ENCODE data around the gene ARF6. TPM values are rescaled to one million over a fixed set of nuclear protein-coding genes. Genes with fewer than 3 reads are reported as not detected.

The ARF6 gene
- total RNA-seq, 1 donor from 2014 or later: 24.4 TPM

GRCh38 chr14:49862089-49862673, 30.7 kb upstream of the ARF6 start:
- H3K36me3 ChIP-seq: no peaks in the 10 kb centered on the region
- TF ChIP-seq CTCF (IDR thresholded peaks at IDR 0.05; ENCODE audit: borderline replicate concordance): peak; percentile 100
- peaks cover 39% of the 10 kb centered on the region for H3K4me1 ChIP-seq
- DNase-seq: peak; percentile 81
- peak overlapping the region; percentile 81 for H3K4me3 ChIP-seq
- intact Hi-C loops (cut with micrococcal nuclease): loop anchor here (10.0 kb wide), 1 partner anchor 243 kb away; no protein-coding TSS in a partner anchor
- H3K9me3 ChIP-seq (replicated peaks): no peaks in the 10 kb centered on the region
- no peaks in the 10 kb centered on the region for H3K27me3 ChIP-seq (ENCODE audit: low read depth)
- peak overlapping the region; percentile 99 for H3K27ac ChIP-seq (replicated peaks)

- H3K27me3 ChIP-seq (ENCODE audit: low read depth): no peaks in the 10 kb centered on the region
- intact Hi-C loops (cut with micrococcal nuclease): loop anchor here (10.0 kb wide), 1 partner anchor 241 kb away; no protein-coding TSS in a partner anchor
- peak overlapping the region; percentile 81 for H3K4me3 ChIP-seq
- H3K36me3 ChIP-seq: no peaks in the 10 kb centered on the region
- TF ChIP-seq CTCF (IDR thresholded peaks at IDR 0.05; ENCODE audit: borderline replicate concordance): no peak
- DNase-seq: no peak
- H3K4me1 ChIP-seq: peaks cover 48% of the 10 kb centered on the region
- H3K27ac ChIP-seq (replicated peaks): peak overlapping the region; percentile 99
- H3K9me3 ChIP-seq (replicated peaks): no peaks in the 10 kb centered on the region
Observed at GRCh38 chr14:49863487-49864281, 29.2 kb upstream of the ARF6 start.

- Histone ChIP-seq H3K36me3 (no peaks in the 10 kb centered on the region), H3K9me3 (replicated peaks) (no peaks in the 10 kb centered on the region), H3K27me3 (ENCODE audit: low read depth) (no peaks in the 10 kb centered on the region), H3K4me1 (peaks cover 53% of the 10 kb centered on the region), H3K4me3 (no peak overlapping the region), H3K27ac (replicated peaks) (peak overlapping the region; percentile 21)
- TF ChIP-seq CTCF (IDR thresholded peaks at IDR 0.05; ENCODE audit: borderline replicate concordance): peak; percentile 89
- peak; percentile 80 for DNase-seq
- intact Hi-C loops (cut with micrococcal nuclease): loop anchor here (10.0 kb wide), 1 partner anchor 239 kb away; no protein-coding TSS in a partner anchor
Observed at GRCh38 chr14:49865431-49865859, 27.4 kb upstream of the ARF6 start.

GRCh38 chr14:49867831-49868719, 24.8 kb upstream of the ARF6 start:
- DNase-seq: peak; percentile 98
- no peaks in the 10 kb centered on the region for H3K27me3 ChIP-seq (ENCODE audit: low read depth)
- peaks cover 37% of the 10 kb centered on the region for H3K4me1 ChIP-seq
- peak overlapping the region; percentile 94 for H3K27ac ChIP-seq (replicated peaks)
- no peaks in the 10 kb centered on the region for H3K9me3 ChIP-seq (replicated peaks)
- intact Hi-C loops (cut with micrococcal nuclease): loop anchor here (10.0 kb wide), 1 partner anchor 237 kb away; no protein-coding TSS in a partner anchor
- no peak for TF ChIP-seq CTCF (IDR thresholded peaks at IDR 0.05; ENCODE audit: borderline replicate concordance)
- H3K4me3 ChIP-seq: peak overlapping the region; percentile 74
- H3K36me3 ChIP-seq: no peaks in the 10 kb centered on the region

- H3K4me1 ChIP-seq: peaks cover 30% of the 10 kb centered on the region
- peak overlapping the region; percentile 94 for H3K27ac ChIP-seq (replicated peaks)
- no peaks in the 10 kb centered on the region for H3K27me3 ChIP-seq (ENCODE audit: low read depth)
- no peak for TF ChIP-seq CTCF (IDR thresholded peaks at IDR 0.05; ENCODE audit: borderline replicate concordance)
- H3K36me3 ChIP-seq: no peaks in the 10 kb centered on the region
- no peaks in the 10 kb centered on the region for H3K9me3 ChIP-seq (replicated peaks)
- intact Hi-C loops (cut with micrococcal nuclease): loop anchor here (10.0 kb wide), 1 partner anchor 236 kb away; no protein-coding TSS in a partner anchor
- H3K4me3 ChIP-seq: peak overlapping the region; percentile 74
- DNase-seq: no peak
Observed at GRCh38 chr14:49868720-49869114, 24.2 kb upstream of the ARF6 start.

Data from left ventricle myocardium inferior (tissue), 1 donor.